Raji (cell line): ENCODE measurements around the gene NENF.

ENCODE experiments used
- POLR2A ChIP-seq: IDR thresholded peaks from 2 replicates; pipeline ENCODE4 v1.6.1; 2011; ENCODE audit warnings: low read depth, low read length, control low read depth; ENCODE audit not compliant: insufficient read depth

The NENF gene

DNA sequence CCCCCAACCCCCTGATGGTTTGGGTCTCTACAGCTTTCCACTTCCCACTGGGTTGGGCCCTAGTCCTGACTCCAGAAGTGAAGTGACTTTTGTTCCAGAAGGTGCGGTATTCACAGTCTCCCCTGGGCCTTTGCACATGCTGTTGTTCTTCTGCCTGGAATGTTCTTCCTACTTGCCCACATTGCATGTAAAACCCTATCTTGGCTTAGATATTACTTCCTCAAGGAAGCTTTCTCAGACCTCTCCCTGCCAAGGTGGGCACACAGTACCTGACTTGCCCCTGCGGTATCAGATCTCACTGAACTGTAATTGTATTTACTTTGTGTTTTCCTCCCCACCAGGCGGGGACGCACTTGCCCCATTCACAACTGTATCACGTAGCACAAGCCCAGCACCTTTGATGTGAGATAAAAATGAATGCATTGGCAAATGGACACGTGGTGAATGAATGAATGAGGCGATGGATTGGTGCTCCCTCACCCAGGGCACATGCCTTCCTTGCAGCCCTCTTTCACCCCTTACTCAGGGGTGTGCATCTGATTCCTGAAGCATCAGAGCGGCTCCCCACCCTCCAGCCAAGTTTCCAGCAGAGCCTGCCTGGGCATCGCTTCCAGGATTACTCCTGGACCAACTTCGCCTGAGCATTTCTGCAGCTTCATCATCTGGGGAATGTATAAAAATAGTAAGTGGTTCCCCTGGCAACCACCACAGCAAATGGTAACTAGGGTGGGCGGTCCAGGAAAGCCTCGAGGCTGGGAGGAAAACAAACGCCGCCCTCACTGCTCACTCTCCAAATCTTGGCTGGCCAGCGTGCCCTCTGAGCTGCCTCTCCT is 19.8 kb downstream of the NENF start:
- TF ChIP-seq POLR2A: no peak

- TF ChIP-seq POLR2A: no peak
Observed at GRCh38 chr1:212453156-212453857, 20.6 kb downstream of the NENF start.

DNA sequence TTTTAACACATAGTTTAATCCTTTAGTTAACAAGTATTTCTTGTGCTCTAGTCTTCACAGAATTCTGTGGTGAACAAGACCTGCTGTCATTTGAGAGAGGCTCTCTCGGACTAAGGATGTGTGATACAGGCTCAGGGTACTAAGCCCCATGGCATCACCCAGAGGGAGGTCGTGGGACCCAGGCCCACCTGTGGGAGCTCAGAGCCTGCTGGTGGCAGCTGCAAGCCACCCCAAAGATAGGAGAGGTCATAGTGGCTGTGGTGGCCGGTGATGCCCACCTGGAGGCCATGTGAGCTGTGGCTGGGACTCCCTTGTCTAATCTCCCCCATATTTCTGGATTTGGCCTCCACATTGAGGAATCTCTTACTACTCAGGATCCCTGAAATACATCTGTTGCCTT is 22.0 kb downstream of the NENF start:
- TF ChIP-seq POLR2A: no peak

DNA sequence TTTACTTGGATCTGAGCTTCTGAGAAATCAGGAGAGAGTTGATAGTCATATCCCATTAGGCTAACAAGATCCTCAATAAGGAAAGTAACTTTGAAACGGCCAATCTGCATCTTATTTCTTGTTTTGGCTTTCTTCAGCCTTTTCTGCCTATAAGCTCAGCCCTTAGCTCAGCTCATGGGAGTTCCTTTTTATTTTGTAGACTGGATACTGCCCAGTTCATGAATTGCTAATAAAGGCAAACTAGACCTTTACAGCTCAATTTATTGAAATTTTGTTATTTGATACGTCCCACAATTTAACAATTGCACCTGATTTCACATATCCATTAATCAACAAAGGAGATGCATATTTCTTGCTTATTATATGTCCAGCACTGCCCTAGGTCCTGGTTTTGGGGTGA is 22.7 kb downstream of the NENF start:
- TF ChIP-seq POLR2A: no peak

- no peak for TF ChIP-seq POLR2A
Observed at GRCh38 chr1:212455803-212456528, 23.2 kb downstream of the NENF start.

DNA sequence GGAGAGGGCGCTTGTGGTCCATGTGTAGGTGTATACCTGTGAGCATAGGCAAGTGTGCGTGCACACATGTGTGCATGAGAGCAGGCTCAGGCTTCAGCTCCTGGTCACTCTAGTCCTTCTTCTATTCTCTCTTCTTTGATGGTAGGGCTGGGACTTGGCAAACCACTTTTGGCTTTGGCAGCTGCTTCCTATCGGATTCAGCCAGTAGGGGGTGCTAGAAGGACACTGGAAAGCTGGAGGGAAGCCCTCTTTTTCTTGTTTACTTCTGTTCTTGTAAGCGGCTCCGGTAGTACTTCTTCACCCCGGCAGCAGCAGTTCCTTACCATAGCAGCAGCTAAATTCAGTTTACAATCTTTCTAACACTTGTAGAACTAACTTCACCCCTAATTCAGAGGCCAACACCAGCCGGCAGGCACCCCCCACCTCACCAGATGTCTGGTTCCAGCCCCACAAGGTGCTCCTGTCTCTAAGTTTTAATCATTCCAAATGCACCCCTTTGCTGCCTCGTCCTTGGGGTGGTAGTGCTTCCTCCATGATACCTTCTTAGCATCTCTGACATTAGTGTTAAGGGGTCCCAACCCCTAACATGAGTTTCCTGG is 25.1 kb downstream of the NENF start:
- TF ChIP-seq POLR2A: no peak

DNA sequence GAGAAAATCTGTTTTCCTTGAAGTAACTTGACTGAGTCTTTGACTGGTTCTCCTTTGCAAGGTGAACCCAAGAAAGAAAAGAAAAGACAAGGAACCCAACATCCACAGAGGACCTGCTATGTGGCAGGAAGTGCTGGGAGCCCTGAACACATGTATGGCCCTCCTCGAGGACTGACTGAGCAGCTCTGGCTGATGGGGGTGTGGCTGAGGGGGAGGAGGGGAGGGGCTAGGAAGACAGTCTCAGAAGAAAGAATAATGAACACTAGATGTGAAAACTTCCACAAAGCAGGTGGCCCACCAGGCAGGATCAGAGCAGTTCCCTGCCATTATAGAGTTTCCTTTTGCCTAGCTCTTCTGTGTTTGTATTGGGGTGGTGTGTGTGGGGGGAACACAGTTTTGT is 26.1 kb downstream of the NENF start:
- no peak for TF ChIP-seq POLR2A

DNA sequence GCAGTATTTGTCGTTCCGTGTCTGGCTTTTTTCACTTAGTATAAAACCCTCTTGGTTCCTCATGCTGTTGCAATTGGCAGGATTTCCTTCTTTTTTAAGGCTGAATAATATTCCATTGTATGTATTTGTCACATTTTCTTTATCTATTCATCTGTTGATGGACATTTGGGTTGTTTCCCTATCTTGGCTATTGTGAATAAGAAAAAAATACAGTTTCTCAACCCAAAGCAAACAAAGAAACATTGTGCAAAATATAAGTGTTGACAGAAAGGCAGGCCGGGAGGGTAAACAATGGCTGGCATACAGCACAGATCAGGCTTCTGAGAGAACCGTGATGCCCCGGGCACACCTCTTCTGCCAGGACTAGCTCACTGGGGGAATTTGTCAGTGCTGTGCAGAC is 26.9 kb downstream of the NENF start:
- TF ChIP-seq POLR2A: no peak

- TF ChIP-seq POLR2A: no peak
Observed at GRCh38 chr1:212460376-212460775, 27.7 kb downstream of the NENF start.

GRCh38 chr1:212461916-212462660 is 29.4 kb downstream of the NENF start:
- no peak for TF ChIP-seq POLR2A

DNA sequence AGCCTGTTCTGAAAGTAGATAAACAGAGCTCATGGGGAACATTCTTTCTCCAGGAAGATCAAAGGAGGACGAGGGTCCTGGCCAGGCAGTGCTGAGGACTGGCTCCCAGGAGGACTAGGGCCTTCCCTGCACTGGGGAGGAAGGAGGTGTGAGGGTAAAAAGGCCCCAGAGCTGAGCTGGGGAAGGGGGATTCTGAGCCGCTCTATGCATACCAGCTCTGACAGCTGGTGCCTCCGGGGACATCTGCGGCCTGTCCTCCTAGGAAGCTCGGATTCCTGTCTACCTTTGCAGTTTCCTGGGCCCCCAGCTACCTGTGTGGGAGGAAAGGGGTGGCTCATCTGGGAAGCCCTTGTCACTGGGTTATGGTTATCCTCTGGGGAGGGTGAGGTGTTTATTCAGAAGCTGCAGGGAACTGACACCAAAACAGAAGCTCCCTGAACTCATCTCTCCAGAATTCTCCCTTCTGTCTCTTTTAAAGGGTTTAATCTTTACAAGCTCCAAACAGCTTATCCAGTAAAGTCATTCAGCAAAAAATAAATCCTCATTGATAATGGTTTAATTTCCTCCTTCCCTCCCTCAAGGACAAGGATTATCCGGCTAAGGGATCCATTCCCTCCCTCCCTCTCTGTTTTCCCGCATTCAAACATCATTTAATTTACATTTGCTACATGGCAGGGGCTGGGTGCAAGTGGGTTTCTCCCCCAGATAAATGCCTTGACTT is 31.0 kb downstream of the NENF start:
- TF ChIP-seq POLR2A: no peak

GRCh38 chr1:212465311-212465710 is 32.6 kb downstream of the NENF start:
- TF ChIP-seq POLR2A: no peak

- TF ChIP-seq POLR2A: no peak
Observed at GRCh38 chr1:212466437-212466836, 33.7 kb downstream of the NENF start.

DNA sequence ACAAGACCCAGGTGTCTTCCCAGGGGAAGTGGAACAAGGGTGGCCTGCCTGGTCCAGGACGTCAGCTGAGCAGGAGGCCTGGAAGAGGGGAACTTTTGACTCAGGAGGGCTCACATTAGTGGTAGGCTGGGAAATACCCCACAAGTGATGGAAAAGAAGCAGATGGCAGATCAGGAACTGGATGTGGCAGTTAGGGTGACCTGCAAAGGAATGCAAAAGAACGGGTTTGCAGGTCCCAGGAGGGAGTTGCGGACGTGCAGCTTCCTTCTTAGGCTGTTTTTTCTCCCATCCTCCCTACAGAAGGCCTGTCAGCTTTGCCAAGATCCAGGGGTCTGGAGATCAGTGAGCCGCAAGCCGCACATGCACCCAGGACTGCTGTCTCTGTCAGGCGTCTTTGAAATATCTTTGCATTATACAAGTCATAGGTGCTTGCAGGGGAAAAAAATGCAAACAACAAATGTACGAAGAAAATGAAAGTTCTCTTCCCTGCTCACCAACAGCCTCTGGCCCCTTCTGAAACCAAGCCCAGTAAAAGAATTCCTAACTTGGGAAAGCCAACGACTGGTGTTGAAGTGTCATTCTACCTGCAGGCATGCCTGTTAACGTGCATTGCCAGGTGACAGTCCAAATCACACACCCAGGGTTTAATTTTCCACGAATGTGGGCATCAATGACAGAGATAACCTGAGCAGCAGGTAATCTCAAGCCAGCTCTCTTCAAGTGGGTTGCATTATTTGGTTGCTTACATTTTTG is 34.4 kb downstream of the NENF start:
- no peak for TF ChIP-seq POLR2A
